Liver (tissue), 3 donors: ENCODE data around the gene CTSS.

Experiments
- CTCF ChIP-seq: fragments of 150-350 bp; IDR thresholded peaks from 2 replicates; pipeline ENCODE4 v1.5.1; 2017; ENCODE audit warnings: improper control_type of control experiment, low read depth, low read length; ENCODE audit not compliant: missing input control
- GABPA ChIP-seq, 2 donors: IDR thresholded peaks in 1 of 2; conservative IDR thresholded peaks in 1 of 2; 2 replicates each; pipeline ENCODE4 v1.6.1; 2016; ENCODE audit warnings: antibody characterized with exemption in 2 of 2, mild to moderate bottlenecking in 1 of 2, moderate library complexity in 1 of 2
- HNF4A ChIP-seq, 2 donors: conservative IDR thresholded peaks; 2 replicates each; pipeline ENCODE4 v1.6.1; 2016; ENCODE audit warnings: antibody characterized with exemption in 2 of 2, mild to moderate bottlenecking in 2 of 2
- RAD21 ChIP-seq, 2 donors: IDR thresholded peaks; 2 replicates each; pipeline ENCODE4 v1.6.1; 2016; ENCODE audit warnings: antibody characterized with exemption in 2 of 2, mild to moderate bottlenecking in 2 of 2
- REST ChIP-seq: IDR thresholded peaks from 2 replicates; pipeline ENCODE4 v1.6.1; 2016; ENCODE audit warnings: antibody characterized with exemption, mild to moderate bottlenecking
- SP1 ChIP-seq: IDR thresholded peaks from 2 replicates; pipeline ENCODE4 v1.6.1; 2018; ENCODE audit warnings: antibody characterized with exemption, mild to moderate bottlenecking
- TAF1 ChIP-seq: conservative IDR thresholded peaks from 2 replicates; pipeline ENCODE4 v1.6.1; 2016; ENCODE audit warnings: antibody characterized with exemption, mild to moderate bottlenecking
- ZBTB33 ChIP-seq: IDR thresholded peaks from 2 replicates; pipeline ENCODE4 v1.6.1; 2016; ENCODE audit warnings: antibody characterized with exemption
- donor health status: healthy.
- donor health status: healthy.

GRCh38 chr1:150688763-150689162, 76.8 kb downstream of the CTSS start:
- TF ChIP-seq CTCF (no peak), REST (no peak), HNF4A (conservative IDR thresholded peaks at IDR 0.05) (no peak), SP1 (no peak), ZBTB33 (no peak), TAF1 (no peak), RAD21 (IDR thresholded peaks at IDR 0.05) (no peak), GABPA (IDR thresholded peaks at IDR 0.05 in 1 of 2, conservative IDR thresholded peaks at IDR 0.05 in 1 of 2) (no peak)
